GM10248 (cell line): ENCODE measurements around the gene COL4A1.
A peak's percentile ranks its signal among the peaks of the same experiment; 100 is the strongest.

Source experiments
- CTCF ChIA-PET: fragments of 300-600 bp; sonication (Branson Sonifier 250); formaldehyde crosslinking; extraction: SDS; loops from one replicate; lab custom pipeline; 2021; ENCODE audit warnings: antibody characterized with exemption; lab: Yijun Ruan, JAX
- POLR2A ChIA-PET: fragments of 350-650 bp; sonication (Branson Sonifier 250); formaldehyde crosslinking; extraction: SDS; loops from one replicate; lab custom pipeline; 2020; ENCODE audit warnings: antibody characterized with exemption; lab: Yijun Ruan, JAX
- DNase-seq: peaks from one replicate; pipeline ENCODE4 v3.0.0; 2012; ENCODE audit errors: extremely low spot score
- TF ChIP-seq, protein P1 (sequence below): IDR thresholded peaks from 2 replicates; pipeline ENCODE4 v1.5.1; 2012; ENCODE audit warnings: mild to moderate bottlenecking, low read depth; ENCODE audit errors: extremely low read depth, missing control alignments, control extremely low read depth

Gene COL4A1

DNA sequence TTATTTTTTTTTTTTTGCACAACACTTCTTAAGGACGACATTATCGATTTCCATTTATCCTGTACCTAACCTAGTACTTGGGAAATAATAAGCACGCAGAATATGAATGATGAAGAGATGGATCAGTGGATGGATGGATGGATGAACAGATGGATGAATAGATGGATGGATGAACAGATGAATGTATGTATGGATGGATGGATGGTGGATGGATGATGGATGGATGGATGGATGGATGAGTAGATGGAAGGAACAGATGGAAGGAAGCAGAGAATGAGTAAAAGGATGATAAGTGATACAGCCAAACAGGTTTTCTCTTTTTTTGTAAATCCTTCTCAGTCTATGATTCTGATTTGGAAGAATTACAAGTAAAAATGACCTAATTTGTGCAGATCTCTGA, 166.9 kb downstream of the COL4A1 start:
- TF ChIP-seq, protein P1, sequence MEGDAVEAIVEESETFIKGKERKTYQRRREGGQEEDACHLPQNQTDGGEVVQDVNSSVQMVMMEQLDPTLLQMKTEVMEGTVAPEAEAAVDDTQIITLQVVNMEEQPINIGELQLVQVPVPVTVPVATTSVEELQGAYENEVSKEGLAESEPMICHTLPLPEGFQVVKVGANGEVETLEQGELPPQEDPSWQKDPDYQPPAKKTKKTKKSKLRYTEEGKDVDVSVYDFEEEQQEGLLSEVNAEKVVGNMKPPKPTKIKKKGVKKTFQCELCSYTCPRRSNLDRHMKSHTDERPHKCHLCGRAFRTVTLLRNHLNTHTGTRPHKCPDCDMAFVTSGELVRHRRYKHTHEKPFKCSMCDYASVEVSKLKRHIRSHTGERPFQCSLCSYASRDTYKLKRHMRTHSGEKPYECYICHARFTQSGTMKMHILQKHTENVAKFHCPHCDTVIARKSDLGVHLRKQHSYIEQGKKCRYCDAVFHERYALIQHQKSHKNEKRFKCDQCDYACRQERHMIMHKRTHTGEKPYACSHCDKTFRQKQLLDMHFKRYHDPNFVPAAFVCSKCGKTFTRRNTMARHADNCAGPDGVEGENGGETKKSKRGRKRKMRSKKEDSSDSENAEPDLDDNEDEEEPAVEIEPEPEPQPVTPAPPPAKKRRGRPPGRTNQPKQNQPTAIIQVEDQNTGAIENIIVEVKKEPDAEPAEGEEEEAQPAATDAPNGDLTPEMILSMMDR: no peak
- ChIA-PET POLR2A (no interaction called here), CTCF (interaction anchor here (0.9 kb wide), 1 partner anchor 9 kb away, joined by 4 read pairs; no protein-coding TSS in a partner anchor)
- DNase-seq: no peak

DNA sequence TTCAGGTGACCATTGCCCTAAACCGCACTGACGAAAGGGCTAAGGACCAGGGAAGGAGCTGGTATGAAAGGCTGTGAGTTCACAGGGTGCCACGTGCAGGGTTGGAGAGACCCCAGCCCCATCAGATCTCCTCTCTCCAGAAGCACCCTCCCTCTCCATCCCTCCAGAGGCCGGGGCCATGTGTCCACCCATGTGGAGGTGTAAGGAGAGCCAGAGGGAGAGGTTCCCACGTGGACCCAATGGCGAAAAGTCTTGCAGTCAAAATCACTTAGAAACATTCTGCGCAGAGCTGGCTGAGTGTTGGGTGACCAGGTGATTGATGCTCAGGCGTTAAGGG, 168.3 kb downstream of the COL4A1 start:
- CTCF ChIA-PET: interaction anchor here (2.9 kb wide), 1 partner anchor 10 kb away, joined by 10 read pairs; no protein-coding TSS in a partner anchor

GRCh38 chr13:110138010-110138699, 168.8 kb downstream of the COL4A1 start:
- CTCF ChIA-PET: interaction anchor here (2.9 kb wide), 1 partner anchor 11 kb away, joined by 10 read pairs; no protein-coding TSS in a partner anchor
- POLR2A ChIA-PET: no interaction called here
- DNase-seq: peak; percentile 60
- TF ChIP-seq, protein P1: no peak

More for the DNA sequence above, 168.3 kb downstream of the COL4A1 start:
- TF ChIP-seq, protein P1: no peak
- no peak for DNase-seq
- POLR2A ChIA-PET: no interaction called here

DNA sequence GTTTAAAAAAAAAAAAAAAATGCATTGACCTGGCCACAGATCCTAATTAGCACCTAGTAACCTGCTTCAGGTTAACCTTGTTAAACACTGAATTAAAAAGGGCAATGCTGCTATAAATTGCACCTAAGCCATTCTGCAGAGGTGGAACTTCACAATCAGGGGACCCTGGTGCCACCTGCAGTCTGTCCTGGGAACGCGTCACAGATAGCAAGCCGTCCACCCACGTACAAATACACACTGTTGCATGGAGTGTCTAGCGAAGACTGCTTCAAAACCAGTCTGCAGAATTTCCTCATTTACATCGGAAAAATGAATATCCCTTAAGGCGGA, 169.3 kb downstream of the COL4A1 start:
- TF ChIP-seq, protein P1: peak; percentile 57
- ChIA-PET POLR2A (no interaction called here), CTCF (interaction anchor here (1.0 to 2.9 kb wide), 2 partner anchors 9 to 11 kb away, joined by 3 to 10 read pairs; no protein-coding TSS in a partner anchor)
- peak; percentile 65 for DNase-seq

DNA sequence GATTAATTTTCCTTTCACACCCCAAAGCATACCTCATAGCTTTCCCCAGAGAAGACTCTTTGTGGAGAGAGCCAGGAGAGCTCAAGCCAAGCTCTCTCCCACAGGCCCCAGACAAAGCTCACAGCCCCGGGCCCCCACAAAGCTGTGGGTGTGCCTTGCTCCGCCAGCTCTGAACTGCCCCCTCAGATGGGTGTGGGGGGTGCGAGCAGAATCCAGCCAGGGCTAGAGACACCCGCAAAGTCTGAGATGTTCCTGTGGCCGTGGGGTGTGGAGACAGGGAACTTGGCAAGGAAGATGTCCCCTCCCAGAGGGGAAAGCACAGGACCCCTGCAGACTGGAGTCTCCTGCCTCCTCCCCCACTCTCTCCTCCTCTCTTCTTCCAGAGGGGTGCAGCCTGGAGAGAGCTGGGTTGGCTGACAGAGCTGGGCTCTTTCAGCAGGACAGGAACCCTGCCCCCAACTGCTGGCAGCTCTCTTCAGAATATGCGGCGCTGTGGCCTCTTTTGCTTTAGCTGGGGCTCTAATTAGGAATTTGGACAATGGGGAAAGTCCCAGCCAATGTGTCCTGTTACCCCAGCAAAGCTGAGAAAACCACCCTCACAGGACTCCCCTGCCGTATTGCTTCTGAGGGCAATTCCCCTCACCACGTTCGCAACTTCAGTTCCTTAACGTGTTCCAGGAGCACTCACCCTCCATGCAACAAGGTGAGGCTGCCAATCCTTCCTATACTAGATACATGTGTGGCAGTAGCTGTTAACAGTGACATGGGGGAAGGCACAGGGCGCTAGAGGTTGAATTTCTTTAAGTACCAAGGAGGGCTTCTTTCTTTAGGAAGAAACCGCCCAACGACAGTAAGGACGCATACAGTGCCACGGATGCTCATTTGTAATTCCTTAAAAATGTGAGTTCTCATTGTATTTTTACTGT, 170.0 kb downstream of the COL4A1 start:
- TF ChIP-seq, protein P1: no peak

GRCh38 chr13:110135977-110136597, 170.9 kb downstream of the COL4A1 start:
- CTCF ChIA-PET: interaction anchor here (0.8 to 1.6 kb wide), 6 partner anchors 9 to 1175 kb away, joined by 3 to 4 read pairs (median 3); no protein-coding TSS in a partner anchor
- POLR2A ChIA-PET: no interaction called here
- DNase-seq: no peak
- TF ChIP-seq, protein P1: no peak

More for the DNA sequence above, 170.0 kb downstream of the COL4A1 start:
- DNase-seq: no peak
- POLR2A ChIA-PET: no interaction called here
- CTCF ChIA-PET: interaction anchor here (0.8 to 2.9 kb wide), 8 partner anchors 9 to 1176 kb away, joined by 3 to 10 read pairs (median 3); no protein-coding TSS in a partner anchor
